ENCODE measurements around the gene AXIN1.

AXIN1 gene

DNA sequence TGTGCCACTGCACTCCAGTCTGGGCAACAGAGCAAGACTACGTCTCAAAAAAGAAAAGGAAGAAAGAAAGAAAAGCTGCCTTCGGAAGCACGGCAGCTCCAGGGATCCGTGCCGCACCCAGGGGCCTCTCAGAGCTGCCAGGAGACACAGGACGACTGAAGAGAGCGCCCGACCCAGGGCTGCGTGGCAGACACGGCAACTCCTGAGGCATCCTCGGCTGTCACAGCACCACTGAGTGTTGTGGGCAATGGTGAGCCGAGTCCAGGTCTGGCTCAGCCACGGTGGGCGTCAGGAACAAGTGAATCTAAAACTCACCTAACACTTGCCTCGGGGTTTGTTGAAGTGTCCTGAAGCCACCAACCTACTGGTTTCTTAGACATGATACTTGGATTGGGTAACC is 40.8 kb downstream of the AXIN1 start:
- DNase-seq (ENCODE audit: extremely low read depth, low read depth): no peak
- TF ChIP-seq, protein P1, sequence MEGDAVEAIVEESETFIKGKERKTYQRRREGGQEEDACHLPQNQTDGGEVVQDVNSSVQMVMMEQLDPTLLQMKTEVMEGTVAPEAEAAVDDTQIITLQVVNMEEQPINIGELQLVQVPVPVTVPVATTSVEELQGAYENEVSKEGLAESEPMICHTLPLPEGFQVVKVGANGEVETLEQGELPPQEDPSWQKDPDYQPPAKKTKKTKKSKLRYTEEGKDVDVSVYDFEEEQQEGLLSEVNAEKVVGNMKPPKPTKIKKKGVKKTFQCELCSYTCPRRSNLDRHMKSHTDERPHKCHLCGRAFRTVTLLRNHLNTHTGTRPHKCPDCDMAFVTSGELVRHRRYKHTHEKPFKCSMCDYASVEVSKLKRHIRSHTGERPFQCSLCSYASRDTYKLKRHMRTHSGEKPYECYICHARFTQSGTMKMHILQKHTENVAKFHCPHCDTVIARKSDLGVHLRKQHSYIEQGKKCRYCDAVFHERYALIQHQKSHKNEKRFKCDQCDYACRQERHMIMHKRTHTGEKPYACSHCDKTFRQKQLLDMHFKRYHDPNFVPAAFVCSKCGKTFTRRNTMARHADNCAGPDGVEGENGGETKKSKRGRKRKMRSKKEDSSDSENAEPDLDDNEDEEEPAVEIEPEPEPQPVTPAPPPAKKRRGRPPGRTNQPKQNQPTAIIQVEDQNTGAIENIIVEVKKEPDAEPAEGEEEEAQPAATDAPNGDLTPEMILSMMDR (IDR thresholded peaks at IDR 0.05; ENCODE audit: low read depth, low read length): no peak

DNA sequence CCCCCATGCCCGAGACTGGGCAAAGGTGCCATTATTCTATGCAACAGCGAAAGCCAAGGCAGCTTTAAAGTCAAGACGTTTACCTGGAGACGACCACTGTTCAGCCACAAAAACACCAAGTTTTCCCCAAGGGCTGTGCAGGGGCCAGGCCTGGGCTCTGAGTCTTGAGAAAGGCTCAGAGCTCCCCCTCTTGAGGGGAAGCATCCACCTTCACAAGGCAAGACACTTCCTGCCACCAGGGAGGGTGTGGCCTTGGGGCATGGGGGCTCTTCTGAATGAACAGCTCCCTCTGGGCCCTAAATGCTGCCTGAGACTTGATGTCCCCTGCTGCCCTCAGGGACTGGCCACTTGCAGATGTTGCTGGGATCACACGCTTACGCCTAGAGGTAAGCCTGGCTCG is 43.0 kb downstream of the AXIN1 start:
- DNase-seq (ENCODE audit: extremely low read depth, low read depth): no peak
- TF ChIP-seq, protein P1 (IDR thresholded peaks at IDR 0.05; ENCODE audit: low read depth, low read length): no peak

DNA sequence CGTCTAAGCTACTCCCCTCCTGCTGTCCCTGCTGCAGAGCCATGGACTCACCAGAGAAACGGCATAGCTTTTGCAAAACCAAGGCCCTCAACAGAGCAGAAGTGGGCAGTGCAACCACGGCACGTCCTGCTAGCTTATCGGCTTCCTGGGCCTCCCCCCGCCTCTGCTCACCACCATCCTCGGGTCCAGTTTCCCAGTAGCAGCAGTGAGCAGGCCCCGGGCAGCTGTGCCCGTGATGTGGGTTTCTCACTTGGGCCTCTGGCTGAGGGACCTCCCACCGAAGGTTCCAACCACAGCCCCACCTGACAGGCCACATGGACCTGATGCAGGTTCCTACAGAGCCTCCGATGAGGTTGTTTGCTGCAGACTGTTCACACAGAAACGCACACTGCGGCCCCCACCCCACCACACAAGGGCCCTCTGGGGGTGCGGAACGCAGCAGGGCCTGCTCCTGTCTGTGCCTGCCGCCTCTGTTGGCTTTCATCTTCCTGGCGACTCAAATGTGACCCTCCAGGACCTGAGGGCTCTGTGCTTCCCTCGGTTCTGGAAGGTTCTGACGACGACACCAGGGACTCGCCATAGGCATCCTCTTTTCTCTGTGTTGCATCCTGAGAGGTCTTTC is 44.7 kb downstream of the AXIN1 start:
- no peak for DNase-seq (ENCODE audit: extremely low read depth, low read depth)
- TF ChIP-seq, protein P1 (IDR thresholded peaks at IDR 0.05; ENCODE audit: low read depth, low read length): no peak

DNA sequence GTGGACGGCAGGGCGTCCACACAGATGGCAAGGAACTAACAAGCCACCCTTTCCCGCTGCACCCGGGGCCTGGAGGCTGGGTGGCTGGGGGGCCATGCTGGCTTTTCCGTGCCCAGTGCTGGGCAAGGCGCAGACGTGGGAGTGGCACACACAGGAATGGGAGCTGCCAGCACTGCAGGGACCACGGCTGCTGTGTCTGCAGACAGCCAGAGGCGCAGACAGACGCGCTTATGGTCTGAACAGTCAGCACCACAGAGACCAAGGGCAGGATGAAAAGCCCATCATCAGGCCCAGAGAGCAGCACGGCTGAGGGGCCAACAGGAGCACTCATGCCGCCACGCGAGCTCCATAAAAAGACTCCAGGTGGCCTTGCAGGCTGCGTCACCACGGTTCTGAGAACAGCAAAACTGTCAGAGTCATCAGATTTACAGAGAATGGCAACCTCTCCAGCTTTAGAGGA is 45.6 kb downstream of the AXIN1 start:
- DNase-seq (ENCODE audit: extremely low read depth, low read depth): no peak
- TF ChIP-seq, protein P1 (IDR thresholded peaks at IDR 0.05; ENCODE audit: low read depth, low read length): no peak

DNA sequence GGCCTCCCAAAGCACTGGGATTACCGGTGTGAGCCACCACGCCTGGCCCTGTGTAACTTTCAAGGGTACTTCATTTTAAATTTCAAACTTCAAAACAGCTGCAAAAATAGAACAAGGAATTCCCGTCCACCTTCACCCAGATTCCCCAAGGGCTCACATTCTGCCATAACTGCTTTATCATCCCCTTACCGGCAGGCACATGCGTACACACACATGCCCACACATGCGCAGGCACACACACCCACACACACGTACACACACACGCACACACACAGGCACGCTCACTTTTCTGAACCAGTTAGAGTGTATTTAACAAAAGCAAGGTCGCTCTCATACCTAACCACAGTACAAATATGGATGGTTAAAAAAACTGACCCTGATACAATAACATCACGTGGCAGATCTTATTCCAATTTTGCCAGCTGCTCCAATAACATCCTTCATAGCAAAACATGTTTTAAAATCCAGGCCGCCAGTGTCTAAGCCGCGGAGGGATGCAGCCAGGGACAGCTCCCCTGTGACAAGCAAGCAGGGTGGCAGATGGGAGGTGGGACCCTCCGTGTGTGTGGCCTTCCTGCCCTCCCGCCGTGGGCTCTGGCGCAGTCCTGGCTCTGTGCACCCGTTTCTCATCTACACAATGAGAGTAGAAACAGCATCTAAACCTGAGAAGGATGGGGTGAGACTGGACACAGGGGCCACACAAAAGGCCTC is 46.5 kb downstream of the AXIN1 start:
- TF ChIP-seq, protein P1 (IDR thresholded peaks at IDR 0.05; ENCODE audit: low read depth, low read length): no peak
- DNase-seq (ENCODE audit: extremely low read depth, low read depth): no peak

DNA sequence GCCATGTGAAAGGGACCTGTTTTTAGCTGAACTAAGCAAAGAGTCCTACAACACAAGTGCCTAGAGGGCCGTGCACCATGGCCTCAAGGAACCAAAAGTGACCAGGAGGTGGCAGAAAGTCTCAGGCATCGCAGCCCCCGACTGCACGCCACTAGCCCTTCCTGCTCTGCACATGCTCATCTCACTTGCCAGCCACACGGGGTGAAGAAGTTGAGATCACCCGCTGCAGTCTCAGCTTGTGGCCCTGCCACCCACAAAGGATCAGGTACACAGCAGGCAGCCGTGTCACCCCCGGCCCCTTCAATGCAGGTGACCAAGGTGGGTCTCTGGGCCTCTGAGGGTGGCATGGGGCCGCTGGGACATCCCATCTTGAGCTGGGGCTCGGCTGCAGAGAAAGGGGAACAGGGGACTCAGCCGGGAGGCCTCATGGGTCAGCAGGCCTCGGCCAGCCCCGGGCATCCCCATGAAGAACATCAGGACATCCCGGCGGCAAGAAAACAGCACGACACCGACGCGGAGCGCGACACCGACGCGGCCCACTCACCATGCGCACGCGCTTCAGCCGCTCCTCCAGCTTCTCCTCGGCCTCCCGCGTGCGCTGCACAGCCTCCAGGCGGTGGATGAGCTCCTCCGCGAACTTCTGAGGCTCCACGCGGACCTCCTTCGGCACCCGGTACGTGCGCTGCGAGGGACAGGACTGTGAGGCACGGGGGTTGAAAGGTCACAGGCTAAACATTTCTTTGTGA is 48.6 kb downstream of the AXIN1 start:
- TF ChIP-seq, protein P1 (IDR thresholded peaks at IDR 0.05; ENCODE audit: low read depth, low read length): no peak
- no peak for DNase-seq (ENCODE audit: extremely low read depth, low read depth)

DNA sequence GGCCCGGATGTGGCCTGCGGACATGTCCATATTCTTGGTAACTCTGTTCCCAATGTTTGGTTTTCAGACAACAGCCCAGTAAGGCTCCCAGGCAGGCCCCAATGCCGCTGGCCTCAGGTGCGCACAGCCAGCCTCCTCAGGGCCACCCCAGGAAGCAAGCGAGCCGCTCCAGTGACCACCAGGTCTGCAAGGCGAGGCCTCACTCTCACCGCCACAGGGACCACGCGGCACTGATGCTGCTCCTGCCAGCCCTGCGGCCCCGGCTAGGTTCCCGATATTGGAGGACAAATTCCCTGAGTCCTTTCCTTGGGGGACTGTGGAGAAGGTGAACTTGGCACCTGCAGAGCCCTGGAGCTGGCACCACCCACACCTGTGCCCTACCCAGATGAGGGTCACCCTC is 50.6 kb downstream of the AXIN1 start:
- DNase-seq (ENCODE audit: extremely low read depth, low read depth): no peak
- TF ChIP-seq, protein P1 (IDR thresholded peaks at IDR 0.05; ENCODE audit: low read depth, low read length): no peak

Measured in AG09319 (cell line).